K562 (cell line): ENCODE results near the gene DDIT3. TPM values are rescaled to one million over a fixed set of nuclear protein-coding genes. Genes with fewer than 3 reads are reported as not detected.

Source experiments
- HEY1 ChIP-seq: fragments of 250-450 bp; sonication (Bioruptor Pico); IDR thresholded peaks from 2 replicates; pipeline ENCODE4 v1.5.0; 2020; ENCODE audit warnings: mild to moderate bottlenecking, moderate library complexity, borderline replicate concordance
- TBL1XR1 ChIP-seq, 2 experiments: IDR thresholded peaks; 2 replicates each; pipeline ENCODE4 v1.6.1; 2012; ENCODE audit warnings: improper control_type of control experiment in 2 of 2, low read length in 2 of 2, mild to moderate bottlenecking in 1 of 2
- polyA plus RNA-seq, 8 experiments: library from polyadenylated mRNA; depleted of rRNA in 4 of 8; stranded (reverse) in 5 of 8; unstranded in 3 of 8; fragments of >200 nt; fragmentation: Nextera tagmentation in 2 of 8; fragmentation: Illumina TruSeq in 1 of 8; extraction: Ambion mirVana in 2 of 8; extraction: Trizol in 1 of 8; gene quantifications; 2 replicates each; pipeline versions ENCODE4 v1.2.1 to v1.2.3, GENCODE V29; 2011 to 2014; ENCODE audit warnings: inconsistent platforms in 1 of 8, missing spikeins in 1 of 8
- total RNA-seq, 7 experiments: library from RNA; depleted of rRNA in 6 of 7; stranded (reverse); fragments of >200 nt in 6 of 7; fragmentation: Illumina TruSeq in 2 of 7; extraction: Trizol in 2 of 7; gene quantifications; 2 replicates each; pipeline versions ENCODE4 v1.2.1 to v1.2.3, GENCODE V29; 2011 to 2021; ENCODE audit warnings: low replicate concordance in 1 of 7
- TF ChIP-seq, protein P1 (sequence below), 2 experiments: fragments of 450-650 bp in 1 of 2; sonication (generic) in 1 of 2; formaldehyde crosslinking in 1 of 2; IDR thresholded peaks; 2 replicates each; pipeline versions ENCODE4 v1.7.1 to v1.9.0; 2016 to 2022; ENCODE audit warnings: inconsistent platforms in 1 of 2, mild to moderate bottlenecking in 1 of 2, missing genetic modification reagents in 1 of 2
- TF ChIP-seq, protein P2 (sequence below): fragments of 450-650 bp; formaldehyde crosslinking; IDR thresholded peaks from 2 replicates; pipeline ENCODE4 v1.4.0; 2022; ENCODE audit warnings: missing genetic modification characterization
- TF ChIP-seq, protein P3 (sequence below): fragments of 450-650 bp; formaldehyde crosslinking; conservative IDR thresholded peaks from 2 replicates; pipeline ENCODE4 v1.4.0; 2022; ENCODE audit warnings: mild to moderate bottlenecking, missing genetic modification characterization

The DDIT3 gene
- total and polyA plus RNA-seq, 9 of the 15 experiments (the other 6 are each of a cell fraction or from before 2014, with no cell fraction given), result 59.1 to 272 (median 89.9) TPM

DNA sequence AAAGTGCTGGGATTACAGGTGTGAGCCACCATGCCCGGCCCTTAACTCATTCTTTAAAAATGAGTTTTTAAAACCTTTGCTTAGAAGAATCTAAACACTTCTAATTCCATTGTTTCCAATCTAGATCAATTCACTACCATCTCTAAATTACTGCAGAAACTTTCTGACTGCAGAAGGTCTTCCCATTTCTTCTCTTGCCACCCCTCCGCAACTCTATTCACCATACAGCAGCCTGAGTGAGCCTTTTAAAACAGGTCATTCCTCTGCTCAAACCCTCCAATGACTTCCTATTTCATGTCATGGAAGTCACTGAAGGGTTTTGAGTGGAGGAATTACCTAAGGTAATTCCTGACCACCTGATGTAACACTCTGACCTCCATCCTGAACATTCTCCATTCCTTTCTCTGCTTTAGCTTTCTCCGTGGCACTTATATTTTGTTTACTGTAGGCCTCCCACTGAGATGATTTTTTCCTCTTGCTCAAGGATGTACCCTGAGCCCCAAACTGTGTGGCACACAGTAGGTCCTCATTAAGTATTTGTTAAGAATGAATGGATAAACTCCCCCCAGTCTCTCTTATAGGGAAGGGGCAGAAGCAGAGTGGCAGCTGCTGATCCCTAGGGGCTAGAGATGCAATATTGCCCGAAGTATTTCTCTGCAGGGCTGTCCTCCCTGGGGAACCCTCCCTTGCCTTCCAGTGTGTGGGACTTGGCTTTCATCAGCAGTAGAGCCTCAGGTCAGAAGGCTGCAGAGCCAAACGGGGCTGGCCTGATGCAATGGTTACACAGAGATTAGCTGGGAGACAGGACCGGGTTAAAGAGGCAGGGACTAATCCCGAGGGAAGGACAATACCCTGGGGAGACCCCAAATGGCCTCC is 1.2 kb downstream of the DDIT3 start (continued):
- TF ChIP-seq, protein P1, sequence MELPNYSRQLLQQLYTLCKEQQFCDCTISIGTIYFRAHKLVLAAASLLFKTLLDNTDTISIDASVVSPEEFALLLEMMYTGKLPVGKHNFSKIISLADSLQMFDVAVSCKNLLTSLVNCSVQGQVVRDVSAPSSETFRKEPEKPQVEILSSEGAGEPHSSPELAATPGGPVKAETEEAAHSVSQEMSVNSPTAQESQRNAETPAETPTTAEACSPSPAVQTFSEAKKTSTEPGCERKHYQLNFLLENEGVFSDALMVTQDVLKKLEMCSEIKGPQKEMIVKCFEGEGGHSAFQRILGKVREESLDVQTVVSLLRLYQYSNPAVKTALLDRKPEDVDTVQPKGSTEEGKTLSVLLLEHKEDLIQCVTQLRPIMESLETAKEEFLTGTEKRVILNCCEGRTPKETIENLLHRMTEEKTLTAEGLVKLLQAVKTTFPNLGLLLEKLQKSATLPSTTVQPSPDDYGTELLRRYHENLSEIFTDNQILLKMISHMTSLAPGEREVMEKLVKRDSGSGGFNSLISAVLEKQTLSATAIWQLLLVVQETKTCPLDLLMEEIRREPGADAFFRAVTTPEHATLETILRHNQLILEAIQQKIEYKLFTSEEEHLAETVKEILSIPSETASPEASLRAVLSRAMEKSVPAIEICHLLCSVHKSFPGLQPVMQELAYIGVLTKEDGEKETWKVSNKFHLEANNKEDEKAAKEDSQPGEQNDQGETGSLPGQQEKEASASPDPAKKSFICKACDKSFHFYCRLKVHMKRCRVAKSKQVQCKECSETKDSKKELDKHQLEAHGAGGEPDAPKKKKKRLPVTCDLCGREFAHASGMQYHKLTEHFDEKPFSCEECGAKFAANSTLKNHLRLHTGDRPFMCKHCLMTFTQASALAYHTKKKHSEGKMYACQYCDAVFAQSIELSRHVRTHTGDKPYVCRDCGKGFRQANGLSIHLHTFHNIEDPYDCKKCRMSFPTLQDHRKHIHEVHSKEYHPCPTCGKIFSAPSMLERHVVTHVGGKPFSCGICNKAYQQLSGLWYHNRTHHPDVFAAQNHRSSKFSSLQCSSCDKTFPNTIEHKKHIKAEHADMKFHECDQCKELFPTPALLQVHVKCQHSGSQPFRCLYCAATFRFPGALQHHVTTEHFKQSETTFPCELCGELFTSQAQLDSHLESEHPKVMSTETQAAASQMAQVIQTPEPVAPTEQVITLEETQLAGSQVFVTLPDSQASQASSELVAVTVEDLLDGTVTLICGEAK (IDR thresholded peaks at IDR 0.05), result 0 out of 2 replicates have a peak, but pooled peaks have one; percentile 19
- TF ChIP-seq, protein P1 (CRISPR knock-in tag; IDR thresholded peaks at IDR 0.05), result no peak
- TF ChIP-seq TBL1XR1 (IDR thresholded peaks at IDR 0.05; ENCODE audit: low read length in 2 of 2), result 0 out of 4 replicates have a peak, but pooled peaks of 1 of the 2 experiments have one; percentile 38
- TF ChIP-seq, protein P2, sequence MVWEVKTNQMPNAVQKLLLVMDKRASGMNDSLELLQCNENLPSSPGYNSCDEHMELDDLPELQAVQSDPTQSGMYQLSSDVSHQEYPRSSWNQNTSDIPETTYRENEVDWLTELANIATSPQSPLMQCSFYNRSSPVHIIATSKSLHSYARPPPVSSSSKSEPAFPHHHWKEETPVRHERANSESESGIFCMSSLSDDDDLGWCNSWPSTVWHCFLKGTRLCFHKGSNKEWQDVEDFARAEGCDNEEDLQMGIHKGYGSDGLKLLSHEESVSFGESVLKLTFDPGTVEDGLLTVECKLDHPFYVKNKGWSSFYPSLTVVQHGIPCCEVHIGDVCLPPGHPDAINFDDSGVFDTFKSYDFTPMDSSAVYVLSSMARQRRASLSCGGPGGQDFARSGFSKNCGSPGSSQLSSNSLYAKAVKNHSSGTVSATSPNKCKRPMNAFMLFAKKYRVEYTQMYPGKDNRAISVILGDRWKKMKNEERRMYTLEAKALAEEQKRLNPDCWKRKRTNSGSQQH, result 0 out of 2 replicates have a peak, but pooled peaks have one; percentile 36
- 0 out of 2 replicates have a peak, but pooled peaks have one; percentile 2 for TF ChIP-seq HEY1 (CRISPR knock-in tag)
- TF ChIP-seq, protein P3, sequence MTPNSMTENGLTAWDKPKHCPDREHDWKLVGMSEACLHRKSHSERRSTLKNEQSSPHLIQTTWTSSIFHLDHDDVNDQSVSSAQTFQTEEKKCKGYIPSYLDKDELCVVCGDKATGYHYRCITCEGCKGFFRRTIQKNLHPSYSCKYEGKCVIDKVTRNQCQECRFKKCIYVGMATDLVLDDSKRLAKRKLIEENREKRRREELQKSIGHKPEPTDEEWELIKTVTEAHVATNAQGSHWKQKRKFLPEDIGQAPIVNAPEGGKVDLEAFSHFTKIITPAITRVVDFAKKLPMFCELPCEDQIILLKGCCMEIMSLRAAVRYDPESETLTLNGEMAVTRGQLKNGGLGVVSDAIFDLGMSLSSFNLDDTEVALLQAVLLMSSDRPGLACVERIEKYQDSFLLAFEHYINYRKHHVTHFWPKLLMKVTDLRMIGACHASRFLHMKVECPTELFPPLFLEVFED, result 0 out of 2 replicates have a peak, but pooled peaks have one; percentile 34
